Keratinocyte (primary cell): ENCODE data around the gene CDC14A.
"Not testable (repeated sequence)": the region's sequence is repeated elsewhere in the genome, so short reads cannot be mapped to it uniquely, and the experiment has no call there.

Experiments used
- CTCF ChIP-seq, 3 experiments: IDR thresholded peaks in 1 of 3; conservative IDR thresholded peaks in 1 of 3; optimal IDR thresholded peaks in 1 of 3; 2 replicates in 2 of 3; 3 replicates in 1 of 3; pipeline versions ENCODE3 to v1.5.1; 2011; ENCODE audit warnings: low read length in 3 of 3, mild to moderate bottlenecking in 3 of 3, moderate library complexity in 2 of 3, control low read depth in 1 of 3, inconsistent platforms in 1 of 3; ENCODE audit not compliant: insufficient read depth in 2 of 3; ENCODE audit errors: extremely low read depth in 1 of 3
- EZH2 ChIP-seq: IDR thresholded peaks from one replicate; pipeline ENCODE4 v1.6.1; 2012; ENCODE audit warnings: inconsistent platforms, mild to moderate bottlenecking, low read length, moderate library complexity

- not testable (repeated sequence) for TF ChIP-seq CTCF (optimal IDR thresholded peaks at IDR 0.05 in 1 of 3, IDR thresholded peaks at IDR 0.05 in 1 of 3, conservative IDR thresholded peaks at IDR 0.05 in 1 of 3; ENCODE audit: extremely low read depth in 1 of 3, insufficient read depth in 2 of 3, low read length in 3 of 3); EZH2
Measured at GRCh38 chr1:100326325-100326670, 26.0 kb upstream of the CDC14A start.
